Astrocyte (in vitro differentiated cells and primary cell): ENCODE measurements around the gene AASDHPPT.

Source experiments
- EZH2 ChIP-seq: IDR thresholded peaks from 2 replicates; pipeline ENCODE4 v1.6.1; 2012; ENCODE audit warnings: mild to moderate bottlenecking, low read length, inconsistent platforms; ENCODE audit not compliant: insufficient read depth
- TF ChIP-seq, protein P1 (sequence below): IDR thresholded peaks from 2 replicates; pipeline ENCODE4 v1.5.1; 2011; ENCODE audit warnings: low read depth, mild to moderate bottlenecking, inconsistent platforms, low read length, moderate library complexity; ENCODE audit not compliant: insufficient read depth

- TF ChIP-seq, protein P1, sequence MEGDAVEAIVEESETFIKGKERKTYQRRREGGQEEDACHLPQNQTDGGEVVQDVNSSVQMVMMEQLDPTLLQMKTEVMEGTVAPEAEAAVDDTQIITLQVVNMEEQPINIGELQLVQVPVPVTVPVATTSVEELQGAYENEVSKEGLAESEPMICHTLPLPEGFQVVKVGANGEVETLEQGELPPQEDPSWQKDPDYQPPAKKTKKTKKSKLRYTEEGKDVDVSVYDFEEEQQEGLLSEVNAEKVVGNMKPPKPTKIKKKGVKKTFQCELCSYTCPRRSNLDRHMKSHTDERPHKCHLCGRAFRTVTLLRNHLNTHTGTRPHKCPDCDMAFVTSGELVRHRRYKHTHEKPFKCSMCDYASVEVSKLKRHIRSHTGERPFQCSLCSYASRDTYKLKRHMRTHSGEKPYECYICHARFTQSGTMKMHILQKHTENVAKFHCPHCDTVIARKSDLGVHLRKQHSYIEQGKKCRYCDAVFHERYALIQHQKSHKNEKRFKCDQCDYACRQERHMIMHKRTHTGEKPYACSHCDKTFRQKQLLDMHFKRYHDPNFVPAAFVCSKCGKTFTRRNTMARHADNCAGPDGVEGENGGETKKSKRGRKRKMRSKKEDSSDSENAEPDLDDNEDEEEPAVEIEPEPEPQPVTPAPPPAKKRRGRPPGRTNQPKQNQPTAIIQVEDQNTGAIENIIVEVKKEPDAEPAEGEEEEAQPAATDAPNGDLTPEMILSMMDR = no peak
- no peak for TF ChIP-seq EZH2
Measured at GRCh38 chr11:106137061-106137460, 59.6 kb downstream of the AASDHPPT start.
